Measurements from ENCODE around the gene ZDHHC11B.

- TF ChIP-seq CTCF (IDR thresholded peaks at IDR 0.05) (no peak), POLR2A (IDR thresholded peaks at IDR 0.05) (no peak)
Measured at GRCh38 chr5:759781-760362, 24.7 kb downstream of the ZDHHC11B start.

Measured in right lobe of liver (tissue), 4 donors.